ENCODE measurements around the gene AHI1.

Gene AHI1

DNA sequence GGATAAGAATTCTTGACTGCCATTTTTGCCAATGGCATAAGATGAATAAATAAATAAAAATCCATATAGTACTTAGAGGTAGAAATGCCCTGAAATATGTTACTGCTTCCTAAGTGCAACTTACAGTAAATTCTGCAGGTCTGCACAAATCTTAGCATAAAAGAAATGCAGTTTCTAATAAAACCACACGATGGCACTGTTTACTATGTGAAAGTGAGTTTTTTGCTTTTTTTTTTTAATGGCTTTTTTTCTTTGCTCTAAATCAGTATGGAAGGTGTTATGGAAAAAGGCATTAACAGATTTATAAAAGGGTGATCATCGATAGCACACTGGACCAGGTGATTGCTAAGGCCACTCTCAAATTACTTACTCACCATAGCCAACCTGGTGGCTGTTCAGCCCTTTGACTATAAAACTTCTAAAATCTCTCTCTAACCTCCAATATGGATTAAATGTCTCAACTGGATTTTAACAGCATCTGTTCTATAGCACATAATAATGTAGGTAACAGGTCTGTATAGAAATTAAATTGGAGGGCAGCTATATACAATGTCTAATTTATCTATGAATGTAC, 45.8 kb downstream of the AHI1 start:
- Histone ChIP-seq H3K79me2 (ENCODE audit: control insufficient read depth, insufficient read depth, low read length, unreplicated experiment) (no peaks in the 10 kb centered on the region), H3K27me3 (ENCODE audit: insufficient read depth, low read length) (no peaks in the 10 kb centered on the region), H3K4me1 (ENCODE audit: control insufficient read depth, insufficient read depth, low read length, unreplicated experiment) (no peaks in the 10 kb centered on the region), H3K36me3 (ENCODE audit: insufficient read depth, low read length) (no peaks in the 10 kb centered on the region), H3K4me3 (ENCODE audit: low read depth, low read length) (no peak overlapping the region), H3K27ac (ENCODE audit: low read depth, low read length) (no peak overlapping the region), H2AFZ (ENCODE audit: low read length, unreplicated experiment) (no peak overlapping the region)

DNA sequence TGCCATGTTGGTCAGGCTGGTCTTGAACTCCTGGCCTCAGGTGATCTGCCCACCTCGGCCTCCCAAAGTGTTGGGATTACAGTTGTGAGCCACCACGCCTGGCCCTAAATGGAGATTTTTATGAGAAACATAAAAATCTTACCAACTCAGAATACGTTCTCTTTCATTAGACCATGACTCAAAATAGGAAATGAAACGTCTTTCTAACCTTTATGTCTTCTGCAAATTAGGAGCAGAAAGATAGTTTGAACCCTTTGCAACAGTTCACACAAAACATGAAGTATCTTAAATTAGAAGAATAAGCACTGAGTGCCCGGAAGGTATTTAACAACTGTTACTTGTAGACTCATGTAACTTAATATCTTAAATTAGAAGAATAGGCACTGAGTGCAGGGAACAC, 48.3 kb downstream of the AHI1 start:
- Histone ChIP-seq H3K27ac (ENCODE audit: low read depth, low read length) (no peak overlapping the region), H3K36me3 (ENCODE audit: insufficient read depth, low read length) (no peaks in the 10 kb centered on the region; the same call in 1 of the 2 replicates), H3K27me3 (ENCODE audit: insufficient read depth, low read length) (no peaks in the 10 kb centered on the region), H3K79me2 (ENCODE audit: control insufficient read depth, insufficient read depth, low read length, unreplicated experiment) (no peaks in the 10 kb centered on the region), H3K4me1 (ENCODE audit: control insufficient read depth, insufficient read depth, low read length, unreplicated experiment) (no peaks in the 10 kb centered on the region), H3K4me3 (ENCODE audit: low read depth, low read length) (no peak overlapping the region), H2AFZ (ENCODE audit: low read length, unreplicated experiment) (no peak overlapping the region)

DNA sequence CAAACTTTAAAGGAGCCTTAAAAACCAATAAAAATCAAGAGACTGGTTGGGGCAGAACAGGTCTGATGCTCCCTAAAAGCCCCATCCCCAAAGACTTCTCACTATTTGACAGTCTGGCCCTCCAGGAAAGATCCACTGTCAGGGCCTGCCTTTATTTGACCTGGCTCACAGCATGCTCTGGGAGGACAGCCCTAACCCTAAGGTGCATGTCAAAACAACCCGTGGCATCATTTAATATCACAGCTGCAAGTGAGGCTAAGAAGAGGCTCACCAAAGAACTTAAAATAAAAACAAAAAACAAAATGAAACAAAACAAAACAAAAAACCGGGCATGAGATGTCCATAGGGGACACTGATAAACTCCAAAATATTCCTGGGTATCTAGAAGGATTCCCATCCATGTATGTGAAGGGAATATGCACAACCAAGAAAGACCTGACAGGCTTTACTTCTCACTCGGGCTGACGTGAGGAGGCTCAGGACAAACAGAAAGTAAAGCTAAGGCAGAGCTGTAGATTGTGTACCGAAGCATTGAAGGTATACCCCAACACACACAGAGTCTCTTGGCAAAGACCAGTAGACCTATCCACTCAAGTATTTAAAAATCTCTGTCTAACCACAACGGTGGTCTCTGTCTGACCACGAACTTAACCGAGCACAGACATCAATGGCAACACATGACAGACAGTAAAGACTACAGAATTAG, 57.3 kb downstream of the AHI1 start:
- H3K4me1 ChIP-seq (ENCODE audit: control insufficient read depth, insufficient read depth, low read length, unreplicated experiment) = no peaks in the 10 kb centered on the region
- H3K27me3 ChIP-seq (ENCODE audit: insufficient read depth, low read length) = no peaks in the 10 kb centered on the region
- H3K36me3 ChIP-seq (ENCODE audit: insufficient read depth, low read length) = peaks cover 3% of the 10 kb centered on the region
- H3K27ac ChIP-seq (ENCODE audit: low read depth, low read length) = no peak overlapping the region
- no peak overlapping the region for H3K4me3 ChIP-seq (ENCODE audit: low read depth, low read length)
- H2AFZ ChIP-seq (ENCODE audit: low read length, unreplicated experiment) = no peak overlapping the region
- no peaks in the 10 kb centered on the region for H3K79me2 ChIP-seq (ENCODE audit: control insufficient read depth, insufficient read depth, low read length, unreplicated experiment)

DNA sequence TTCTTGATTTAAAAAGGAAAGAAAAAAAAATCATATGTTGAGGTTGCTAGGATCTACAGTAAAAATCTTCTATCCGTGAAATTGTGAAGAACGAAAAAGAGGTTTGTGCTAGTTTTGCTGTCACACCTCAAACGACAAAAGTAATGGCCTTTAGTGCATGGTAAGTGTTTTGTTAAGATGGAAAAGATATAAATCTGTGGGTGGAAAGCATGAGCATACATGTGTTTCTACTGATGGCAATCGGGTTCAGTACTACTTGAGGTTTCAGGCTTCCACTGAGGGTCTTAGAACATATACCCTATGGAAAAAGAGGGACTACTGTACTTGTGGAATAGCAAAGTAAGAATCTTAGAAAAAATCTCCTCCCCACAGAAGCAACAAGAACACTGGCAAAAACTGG, 58.0 kb downstream of the AHI1 start:
- Histone ChIP-seq H2AFZ (ENCODE audit: low read length, unreplicated experiment) (no peak overlapping the region), H3K27ac (ENCODE audit: low read depth, low read length) (no peak overlapping the region), H3K4me3 (ENCODE audit: low read depth, low read length) (no peak overlapping the region), H3K79me2 (ENCODE audit: control insufficient read depth, insufficient read depth, low read length, unreplicated experiment) (no peaks in the 10 kb centered on the region), H3K36me3 (ENCODE audit: insufficient read depth, low read length) (peaks cover 9% of the 10 kb centered on the region), H3K4me1 (ENCODE audit: control insufficient read depth, insufficient read depth, low read length, unreplicated experiment) (no peaks in the 10 kb centered on the region), H3K27me3 (ENCODE audit: insufficient read depth, low read length) (no peaks in the 10 kb centered on the region)

DNA sequence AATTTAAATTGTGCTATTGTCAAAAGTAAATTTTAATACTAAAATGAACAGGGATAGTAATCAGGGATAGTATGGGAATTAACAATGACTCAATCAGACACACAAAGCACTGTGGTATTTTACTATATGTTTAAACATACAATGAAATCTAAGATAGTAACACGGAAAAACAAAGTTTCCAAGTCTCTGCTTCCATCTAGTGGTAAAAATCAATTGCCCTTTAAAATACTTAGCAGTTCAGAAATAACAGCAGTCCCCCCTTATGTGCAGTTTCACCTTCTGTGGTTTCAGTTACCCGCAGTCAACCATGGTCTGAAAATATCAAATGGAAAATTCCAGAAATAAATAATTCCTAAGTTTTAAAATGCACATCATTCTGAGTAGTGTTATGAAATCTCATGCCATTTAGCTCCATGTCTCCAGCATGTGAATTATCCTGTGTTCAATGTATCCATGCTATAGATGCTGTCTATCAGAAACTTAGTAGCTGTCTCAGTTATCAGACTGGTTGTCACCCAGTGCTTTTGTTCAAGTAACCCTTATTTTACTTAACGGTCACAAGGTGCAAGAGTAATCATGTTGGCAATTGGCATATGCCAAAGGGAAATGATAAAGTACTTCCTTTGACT, 58.5 kb downstream of the AHI1 start:
- H3K27ac ChIP-seq (ENCODE audit: low read depth, low read length) = no peak overlapping the region
- no peak overlapping the region for H3K4me3 ChIP-seq (ENCODE audit: low read depth, low read length)
- peaks cover 10% of the 10 kb centered on the region for H3K36me3 ChIP-seq (ENCODE audit: insufficient read depth, low read length)
- no peaks in the 10 kb centered on the region for H3K27me3 ChIP-seq (ENCODE audit: insufficient read depth, low read length)
- no peaks in the 10 kb centered on the region for H3K4me1 ChIP-seq (ENCODE audit: control insufficient read depth, insufficient read depth, low read length, unreplicated experiment)
- H3K79me2 ChIP-seq (ENCODE audit: control insufficient read depth, insufficient read depth, low read length, unreplicated experiment) = no peaks in the 10 kb centered on the region
- H2AFZ ChIP-seq (ENCODE audit: low read length, unreplicated experiment) = no peak overlapping the region

DNA sequence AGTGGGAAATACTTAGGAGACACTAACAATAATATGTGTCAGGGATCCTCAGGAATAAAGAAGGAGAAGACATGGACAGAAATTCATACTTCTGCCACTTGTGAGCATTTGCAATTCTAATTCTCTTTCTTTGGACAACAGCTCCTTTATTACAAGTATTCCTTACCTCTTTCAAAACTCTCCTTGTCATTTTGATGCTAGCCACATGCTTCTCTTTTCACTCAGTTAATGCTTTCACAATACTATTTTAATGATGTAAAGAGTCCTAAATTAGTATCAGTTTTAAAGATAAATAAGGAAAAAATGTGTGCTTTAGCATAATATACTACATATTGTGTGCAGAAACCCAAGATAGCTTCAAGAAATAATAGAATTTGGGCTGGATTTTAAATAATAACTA, 62.5 kb downstream of the AHI1 start:
- Histone ChIP-seq H3K36me3 (ENCODE audit: insufficient read depth, low read length) (peaks cover 10% of the 10 kb centered on the region; the same call in 1 of the 2 replicates), H2AFZ (ENCODE audit: low read length, unreplicated experiment) (no peak overlapping the region), H3K4me3 (ENCODE audit: low read depth, low read length) (no peak overlapping the region), H3K4me1 (ENCODE audit: control insufficient read depth, insufficient read depth, low read length, unreplicated experiment) (no peaks in the 10 kb centered on the region), H3K27me3 (ENCODE audit: insufficient read depth, low read length) (no peaks in the 10 kb centered on the region), H3K79me2 (ENCODE audit: control insufficient read depth, insufficient read depth, low read length, unreplicated experiment) (no peaks in the 10 kb centered on the region), H3K27ac (ENCODE audit: low read depth, low read length) (no peak overlapping the region)

DNA sequence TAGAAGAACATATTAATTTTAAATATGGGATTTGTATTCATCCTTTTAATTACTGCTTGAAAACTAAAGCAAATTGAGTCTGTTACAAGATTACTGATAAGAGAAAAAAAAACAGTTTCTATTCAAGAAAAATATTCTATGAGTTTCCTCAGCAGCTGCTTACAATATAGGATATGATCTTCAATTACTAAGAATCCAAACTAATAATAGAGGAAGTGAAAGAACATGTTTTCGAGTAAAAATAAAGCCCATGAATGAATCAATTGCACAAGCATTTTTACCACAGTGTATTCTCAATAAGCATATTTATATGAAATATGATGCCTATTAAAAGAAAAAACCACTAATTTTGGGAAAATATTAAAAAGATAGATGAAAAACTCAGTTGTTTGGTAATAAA, 63.4 kb downstream of the AHI1 start:
- Histone ChIP-seq H2AFZ (ENCODE audit: low read length, unreplicated experiment) (no peak overlapping the region), H3K27me3 (ENCODE audit: insufficient read depth, low read length) (no peaks in the 10 kb centered on the region), H3K79me2 (ENCODE audit: control insufficient read depth, insufficient read depth, low read length, unreplicated experiment) (no peaks in the 10 kb centered on the region), H3K4me1 (ENCODE audit: control insufficient read depth, insufficient read depth, low read length, unreplicated experiment) (no peaks in the 10 kb centered on the region), H3K27ac (ENCODE audit: low read depth, low read length) (no peak overlapping the region), H3K36me3 (ENCODE audit: insufficient read depth, low read length) (peaks cover 10% of the 10 kb centered on the region; the same call in 1 of the 2 replicates), H3K4me3 (ENCODE audit: low read depth, low read length) (no peak overlapping the region)

DNA sequence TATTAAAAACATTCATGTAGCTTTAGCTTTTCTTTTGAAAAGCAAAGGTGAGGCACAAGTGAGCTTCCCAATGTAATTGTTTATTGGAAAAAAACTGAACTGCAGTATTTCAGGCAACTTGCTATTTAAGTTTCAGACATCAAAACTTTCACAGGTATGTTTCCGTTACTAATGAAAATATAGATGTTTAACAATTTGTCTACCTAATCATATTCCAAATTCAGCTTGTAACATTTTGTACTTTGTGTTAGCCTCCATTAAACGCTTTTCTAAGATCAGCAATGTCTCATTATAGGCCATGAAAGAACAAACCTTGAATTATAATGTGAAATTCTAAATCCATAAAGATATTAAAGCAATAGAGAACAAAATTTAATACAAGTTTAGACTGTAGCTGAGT, 69.5 kb downstream of the AHI1 start:
- Histone ChIP-seq H2AFZ (ENCODE audit: low read length, unreplicated experiment) (no peak overlapping the region), H3K4me1 (ENCODE audit: control insufficient read depth, insufficient read depth, low read length, unreplicated experiment) (no peaks in the 10 kb centered on the region), H3K27me3 (ENCODE audit: insufficient read depth, low read length) (no peaks in the 10 kb centered on the region)

DNA sequence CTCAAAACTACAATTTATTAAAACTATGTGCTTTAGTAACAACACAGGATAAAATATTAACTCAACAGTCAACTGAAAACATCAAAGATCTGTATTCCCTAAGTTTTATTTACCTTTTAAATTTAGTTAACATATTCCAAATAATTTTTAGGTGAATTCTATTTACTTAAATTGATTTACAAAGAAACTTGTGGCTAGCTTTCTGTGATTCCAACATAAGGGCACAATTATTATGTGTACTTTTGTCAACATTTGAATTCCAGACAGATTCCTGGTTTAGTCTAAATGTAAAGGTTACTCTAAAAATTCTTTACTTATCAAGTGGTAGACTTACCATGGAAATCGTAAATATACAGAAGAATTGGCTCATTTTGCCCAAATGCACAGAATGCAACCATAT, 70.7 kb downstream of the AHI1 start:
- H2AFZ ChIP-seq (ENCODE audit: low read length, unreplicated experiment) = no peak overlapping the region
- H3K27me3 ChIP-seq (ENCODE audit: insufficient read depth, low read length) = no peaks in the 10 kb centered on the region

More for the DNA sequence above, 69.5 kb downstream of the AHI1 start:
- no peaks in the 10 kb centered on the region for H3K36me3 ChIP-seq (ENCODE audit: insufficient read depth, low read length)
- no peaks in the 10 kb centered on the region for H3K79me2 ChIP-seq (ENCODE audit: control insufficient read depth, insufficient read depth, low read length, unreplicated experiment)
- H3K4me3 ChIP-seq (ENCODE audit: low read depth, low read length) = no peak overlapping the region
- no peak overlapping the region for H3K27ac ChIP-seq (ENCODE audit: low read depth, low read length)

DNA sequence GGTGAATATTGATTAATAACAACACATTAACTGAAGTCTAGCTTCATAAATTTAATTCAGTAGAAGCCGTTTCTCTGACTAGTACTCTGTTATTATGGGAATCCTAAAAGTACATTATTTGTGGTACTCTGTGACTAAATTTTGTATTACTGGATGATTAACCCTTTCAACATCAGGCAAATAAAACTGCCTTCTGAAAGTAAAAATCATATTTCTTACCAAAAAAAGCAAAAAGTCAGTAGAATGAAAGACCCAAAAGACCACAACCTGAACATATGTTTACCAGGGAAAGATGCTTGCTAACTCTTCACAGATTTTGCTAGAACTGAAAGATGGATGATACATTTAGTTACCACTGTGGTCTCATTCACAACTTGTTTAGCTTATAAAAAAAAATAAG, 73.2 kb downstream of the AHI1 start:
- no peak overlapping the region for H2AFZ ChIP-seq (ENCODE audit: low read length, unreplicated experiment)
- no peaks in the 10 kb centered on the region for H3K79me2 ChIP-seq (ENCODE audit: control insufficient read depth, insufficient read depth, low read length, unreplicated experiment)
- no peaks in the 10 kb centered on the region for H3K27me3 ChIP-seq (ENCODE audit: insufficient read depth, low read length)
- no peaks in the 10 kb centered on the region for H3K36me3 ChIP-seq (ENCODE audit: insufficient read depth, low read length)
- H3K4me3 ChIP-seq (ENCODE audit: low read depth, low read length) = no peak overlapping the region
- no peak overlapping the region for H3K27ac ChIP-seq (ENCODE audit: low read depth, low read length)
- peaks cover 7% of the 10 kb centered on the region for H3K4me1 ChIP-seq (ENCODE audit: control insufficient read depth, insufficient read depth, low read length, unreplicated experiment)

More for the DNA sequence above, 70.7 kb downstream of the AHI1 start:
- Histone ChIP-seq H3K4me3 (ENCODE audit: low read depth, low read length) (no peak overlapping the region), H3K36me3 (ENCODE audit: insufficient read depth, low read length) (no peaks in the 10 kb centered on the region), H3K27ac (ENCODE audit: low read depth, low read length) (no peak overlapping the region), H3K4me1 (ENCODE audit: control insufficient read depth, insufficient read depth, low read length, unreplicated experiment) (no peaks in the 10 kb centered on the region), H3K79me2 (ENCODE audit: control insufficient read depth, insufficient read depth, low read length, unreplicated experiment) (no peaks in the 10 kb centered on the region)

DNA sequence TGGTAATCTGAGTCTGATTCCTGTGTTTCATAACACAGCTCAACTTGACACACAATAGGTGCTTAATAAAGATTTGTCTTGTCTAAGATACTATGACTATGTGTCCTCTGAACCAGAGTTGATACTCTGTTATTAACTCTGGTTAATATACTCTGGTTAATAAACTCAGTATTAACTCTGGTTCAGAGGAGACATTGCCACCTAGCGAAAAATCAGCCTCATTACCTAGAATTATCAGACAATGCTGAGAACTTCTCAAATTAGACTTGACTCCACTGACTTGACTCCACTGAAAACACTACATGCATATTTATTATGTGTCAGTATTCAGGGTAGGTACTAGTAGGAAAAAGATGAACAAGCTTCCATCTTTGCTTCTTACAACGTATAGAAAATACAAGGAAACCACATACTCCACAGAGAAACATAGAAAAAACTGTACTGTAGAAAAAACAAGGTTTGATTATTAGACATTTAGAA, 73.9 kb downstream of the AHI1 start:
- Histone ChIP-seq H3K4me3 (ENCODE audit: low read depth, low read length) (no peak overlapping the region), H3K36me3 (ENCODE audit: insufficient read depth, low read length) (no peaks in the 10 kb centered on the region), H3K79me2 (ENCODE audit: control insufficient read depth, insufficient read depth, low read length, unreplicated experiment) (no peaks in the 10 kb centered on the region), H3K27me3 (ENCODE audit: insufficient read depth, low read length) (no peaks in the 10 kb centered on the region), H3K27ac (ENCODE audit: low read depth, low read length) (no peak overlapping the region), H2AFZ (ENCODE audit: low read length, unreplicated experiment) (no peak overlapping the region), H3K4me1 (ENCODE audit: control insufficient read depth, insufficient read depth, low read length, unreplicated experiment) (peaks cover 14% of the 10 kb centered on the region)
